Activated CD8-positive, alpha-beta memory T cell treated with anti-CD3 and anti-CD28 coated beads, Interleukin-2, amount 50 U/mL, for 1 hour (primary cell): ENCODE measurements around the gene SLC37A1.

Experiments used
- DNase-seq: peaks from one replicate; pipeline ENCODE4 v3.0.0-alpha.2; 2020; ENCODE audit errors: extremely low read depth

The SLC37A1 gene

DNA sequence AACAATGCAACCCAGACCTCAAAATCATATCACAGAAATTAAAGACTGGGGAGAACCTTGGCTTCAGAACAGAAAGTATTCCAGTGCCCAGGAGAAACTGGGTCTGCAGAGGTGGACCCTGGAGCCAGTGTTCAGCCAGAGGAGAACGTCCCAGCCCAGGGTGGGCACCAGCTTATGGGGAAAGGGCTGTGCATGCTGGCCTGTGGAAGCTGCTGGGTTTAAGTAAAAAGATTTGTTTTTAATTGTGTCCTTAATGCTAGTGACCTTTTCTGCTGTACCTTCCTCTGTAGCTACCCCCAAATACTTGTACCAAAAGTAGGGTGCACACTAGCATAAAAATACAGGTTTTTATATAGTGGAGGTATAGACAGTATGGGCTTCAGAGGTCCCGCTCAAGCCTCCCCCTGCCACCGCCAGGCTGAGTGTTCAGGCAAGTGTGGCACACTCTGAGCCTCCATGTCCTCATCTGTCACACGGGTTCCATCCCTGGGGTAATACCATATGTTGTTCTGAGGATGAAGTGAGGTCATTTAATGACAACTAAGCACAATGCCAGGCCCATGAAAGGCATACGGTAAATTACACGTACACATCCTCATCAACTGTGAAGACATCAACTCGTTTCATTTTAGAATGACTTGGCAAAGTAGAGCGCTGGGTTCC, 47.0 kb downstream of the SLC37A1 start:
- no peak for DNase-seq

- no peak for DNase-seq
These were observed 48.4 kb downstream of the SLC37A1 start for GRCh38 chr21:42561762-42562650.

DNA sequence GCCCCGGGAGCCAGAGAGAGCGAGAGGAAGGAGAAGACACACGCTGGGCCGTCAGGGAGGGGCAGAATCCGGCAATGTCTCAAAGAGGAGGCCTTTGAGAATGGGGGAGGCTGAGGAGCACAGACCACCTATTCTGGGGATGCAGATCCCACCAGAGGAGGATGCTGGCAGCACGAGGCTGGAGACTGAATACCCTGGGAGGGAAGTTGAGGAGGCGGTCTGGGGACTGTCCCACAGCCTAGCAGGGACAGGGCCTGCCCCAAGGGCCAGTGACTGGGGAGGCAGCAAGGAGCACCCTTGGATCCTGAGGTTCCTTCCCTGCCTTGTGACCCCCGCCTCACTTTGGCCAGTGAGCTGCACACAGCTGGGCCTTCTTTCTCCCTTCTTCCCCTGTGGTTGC, 49.2 kb downstream of the SLC37A1 start:
- no peak for DNase-seq

DNA sequence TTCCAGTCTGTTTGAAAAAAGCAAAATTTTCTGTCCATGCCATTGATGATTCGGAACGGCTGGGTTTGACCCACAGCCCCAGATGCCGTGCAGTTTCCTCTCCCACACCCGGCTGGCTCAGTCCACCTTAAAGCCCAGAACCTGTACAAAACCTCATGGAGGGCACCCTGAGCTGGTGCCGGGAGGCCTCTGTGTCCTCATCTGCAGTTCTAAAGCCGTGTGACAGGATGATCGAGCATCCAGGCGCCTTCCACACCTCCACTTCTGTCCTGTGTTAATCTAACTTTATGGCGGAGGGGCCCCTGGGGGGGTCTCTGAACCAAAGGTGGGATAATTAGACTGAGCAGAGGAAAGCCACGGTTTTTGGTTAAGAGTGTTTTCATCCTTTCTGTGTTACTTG, 49.6 kb downstream of the SLC37A1 start:
- DNase-seq = no peak

DNA sequence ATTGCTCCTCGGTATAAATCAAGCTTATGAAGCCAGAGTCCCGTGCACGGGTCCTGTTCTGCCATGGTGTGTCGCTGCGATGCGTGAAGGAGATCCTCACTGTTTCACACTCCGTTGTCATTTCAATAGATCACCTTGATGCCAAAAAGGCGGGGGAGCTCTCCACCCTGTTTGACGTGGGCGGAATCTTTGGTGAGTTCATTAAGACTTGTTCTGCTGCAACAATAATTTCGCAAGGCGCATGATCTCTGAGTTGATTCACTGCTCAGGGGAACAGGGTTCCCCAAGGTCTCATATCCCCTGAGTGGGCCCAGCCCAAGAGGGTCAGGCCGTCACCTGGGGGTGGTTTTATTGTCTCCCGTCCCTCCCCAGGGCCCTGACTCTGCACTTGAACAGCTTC, 50.0 kb downstream of the SLC37A1 start:
- DNase-seq = no peak

DNA sequence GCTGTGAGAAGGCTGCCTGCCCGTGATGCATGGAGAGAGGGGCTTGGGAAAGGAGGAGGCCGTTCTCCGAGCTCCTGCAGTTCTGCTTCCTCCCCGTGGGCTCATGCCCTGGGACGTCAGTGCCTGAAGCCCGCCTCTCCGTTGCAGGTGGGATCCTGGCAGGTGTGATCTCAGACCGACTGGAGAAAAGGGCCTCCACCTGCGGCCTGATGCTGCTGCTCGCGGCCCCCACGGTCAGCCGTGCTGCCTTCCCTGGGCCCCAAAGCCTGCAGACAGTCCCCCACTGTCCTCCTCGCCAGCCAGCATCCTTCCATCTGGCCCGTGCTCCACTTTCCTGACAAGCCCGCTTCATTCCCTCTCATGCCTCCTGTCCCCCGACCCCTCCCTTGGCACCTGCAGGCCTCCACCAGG, 50.9 kb downstream of the SLC37A1 start:
- DNase-seq = no peak

DNA sequence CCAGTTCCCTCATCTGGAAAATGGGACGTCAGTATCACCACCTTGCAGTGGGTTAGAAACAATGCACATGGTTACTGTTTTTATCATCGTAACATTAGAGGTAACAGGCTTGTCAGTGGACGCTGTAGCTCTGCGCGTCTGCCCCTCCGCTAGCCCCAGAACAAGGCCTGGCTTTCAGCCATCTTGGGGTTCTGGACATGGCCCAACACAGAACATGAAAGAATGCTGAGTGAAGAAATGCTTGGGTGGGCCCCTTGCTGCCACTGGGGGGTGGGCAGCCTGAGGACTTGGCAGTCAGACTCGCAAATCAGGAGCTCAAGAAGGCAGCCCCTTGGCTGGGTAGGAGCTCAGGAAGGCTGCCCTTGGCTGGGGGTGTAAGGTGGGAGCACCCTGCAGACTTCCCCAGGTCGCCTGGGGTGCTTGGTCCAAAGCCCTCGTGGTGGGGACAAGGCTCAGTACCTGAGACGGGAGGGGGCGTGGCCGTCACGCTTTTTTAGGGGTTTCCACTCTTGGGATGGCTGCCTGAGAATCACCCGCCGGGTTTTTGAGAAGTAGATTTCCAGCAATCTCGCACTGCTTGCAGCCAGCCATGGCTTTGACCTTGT, 51.7 kb downstream of the SLC37A1 start:
- DNase-seq = no peak

DNA sequence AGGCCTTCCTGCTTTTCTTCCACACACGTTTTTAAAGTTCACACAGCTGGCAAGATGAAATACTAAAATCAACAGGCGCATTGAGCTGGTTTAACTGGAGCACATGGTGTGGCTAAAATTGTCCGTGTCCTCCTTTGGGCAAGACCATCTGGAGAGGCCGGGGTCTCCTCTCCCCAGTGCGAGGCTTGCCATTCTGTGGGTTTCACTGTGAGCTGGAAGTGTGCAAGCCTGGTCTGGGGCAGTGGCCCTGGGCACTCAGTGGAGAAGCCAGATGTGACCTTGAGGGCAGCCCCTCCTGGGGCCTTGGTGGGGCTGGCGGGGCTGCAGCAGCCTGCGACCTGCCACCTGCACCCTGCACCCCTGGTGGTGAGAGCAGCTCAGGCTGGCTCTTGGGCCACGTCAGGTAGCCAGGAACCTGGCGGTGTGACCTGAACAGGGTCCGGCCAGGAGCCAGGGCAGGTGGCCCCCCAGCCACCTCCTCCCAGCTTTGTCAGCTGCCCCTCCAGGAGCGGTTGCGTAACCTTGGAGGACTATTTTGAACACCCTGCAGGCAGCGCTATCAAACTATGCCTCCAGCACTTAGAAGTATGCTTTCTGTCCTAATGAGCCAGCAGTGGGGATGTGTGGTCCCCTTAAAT, 52.4 kb downstream of the SLC37A1 start:
- no peak for DNase-seq

DNA sequence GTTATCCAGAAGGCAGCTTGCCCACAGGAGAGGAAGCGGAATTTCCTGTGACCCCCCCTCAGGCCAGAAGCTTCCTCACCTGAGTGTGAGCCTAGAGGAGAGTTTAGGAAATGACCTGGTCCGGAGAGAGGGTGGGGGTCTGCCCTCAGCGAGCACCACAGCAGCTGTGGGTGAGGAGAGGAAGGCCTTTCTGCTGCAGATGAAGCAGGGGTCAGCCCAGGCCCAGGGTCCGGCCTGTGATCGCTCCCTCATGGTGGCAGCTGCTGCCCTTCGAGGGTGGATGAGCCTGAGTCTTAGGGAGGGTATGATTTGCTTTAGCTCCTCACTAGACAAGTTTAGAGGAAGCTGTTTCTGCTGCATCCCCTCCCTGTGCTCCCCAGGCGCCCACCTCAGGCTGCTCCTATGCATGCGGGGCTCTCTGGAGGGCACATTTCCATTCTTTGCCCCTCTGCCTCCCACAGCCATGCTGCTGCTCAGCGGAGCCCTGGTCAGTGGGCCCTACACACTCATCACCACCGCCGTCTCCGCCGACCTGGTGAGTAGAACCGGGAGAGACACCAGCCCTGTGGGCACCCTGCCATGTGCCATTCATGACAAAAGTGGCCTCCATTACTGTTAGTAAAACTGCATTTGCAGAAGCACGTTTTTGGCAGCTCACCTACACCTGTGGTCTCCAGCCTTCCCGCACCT, 53.0 kb downstream of the SLC37A1 start:
- DNase-seq = no peak

GRCh38 chr21:42567214-42567555, 53.5 kb downstream of the SLC37A1 start:
- no peak for DNase-seq

DNA sequence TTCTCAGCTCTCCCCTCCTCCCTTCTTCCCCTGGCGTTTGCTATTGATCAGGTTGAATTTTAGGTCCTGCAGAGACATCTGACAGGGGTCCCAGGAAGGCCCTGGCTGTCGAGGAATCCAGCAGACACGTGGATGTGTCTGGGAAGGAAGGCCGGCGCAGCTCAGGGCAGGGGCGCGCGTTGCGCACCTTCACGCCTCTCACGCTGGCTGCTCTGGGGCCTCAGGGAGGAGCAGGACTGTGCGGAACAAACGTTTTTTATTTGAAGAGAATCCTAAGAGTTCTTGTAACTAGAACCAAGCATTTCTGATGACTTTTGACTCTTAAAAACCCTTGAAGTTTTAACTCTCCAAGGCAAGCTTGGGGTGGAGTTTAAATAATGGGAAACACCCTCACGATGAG, 54.2 kb downstream of the SLC37A1 start:
- no peak for DNase-seq

- DNase-seq = no peak
These were observed 54.7 kb downstream of the SLC37A1 start for GRCh38 chr21:42568376-42568775.

DNA sequence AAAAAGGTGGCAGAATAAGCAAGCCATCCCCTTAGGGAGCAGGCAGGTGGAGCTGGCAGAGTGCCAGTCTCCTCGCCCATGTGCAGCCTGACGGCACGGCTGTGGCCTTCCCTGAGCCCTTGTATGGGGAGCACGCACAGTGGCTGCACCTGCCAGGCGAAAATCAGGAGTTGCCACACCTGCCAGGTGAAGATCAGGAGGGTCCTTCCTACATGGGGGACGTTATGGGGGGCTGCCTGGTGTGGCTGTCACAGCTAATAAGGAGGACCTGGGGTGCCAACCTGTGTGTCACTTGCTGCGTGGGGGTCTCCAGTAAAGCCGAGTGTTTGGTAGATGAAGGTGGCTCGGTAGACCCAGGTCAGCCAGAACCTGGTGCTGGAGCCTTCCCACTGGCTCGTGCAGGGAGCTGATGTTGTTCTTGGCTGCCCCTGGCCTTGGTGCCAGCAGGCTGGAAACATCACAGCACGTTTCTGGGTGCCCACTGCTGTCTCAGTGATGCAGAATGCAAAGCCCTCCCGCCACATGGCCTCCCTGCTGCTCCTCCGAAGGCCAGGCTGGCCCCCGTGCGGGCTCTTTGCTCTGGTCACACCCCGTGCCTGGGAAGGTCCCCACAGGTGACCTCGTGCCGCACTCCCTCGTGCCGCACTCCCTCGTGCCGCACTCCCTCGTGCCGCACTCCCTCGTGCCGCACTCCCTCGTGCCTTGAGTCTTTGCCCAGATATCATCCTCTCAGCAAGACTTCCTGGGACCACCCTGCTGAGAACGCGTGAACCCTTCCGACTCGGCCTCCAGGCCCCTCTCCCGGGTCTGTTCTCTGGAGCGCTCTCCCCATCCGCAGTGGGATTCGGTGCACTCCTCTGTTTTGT, 55.4 kb downstream of the SLC37A1 start:
- DNase-seq = no peak

- no peak for DNase-seq
These were observed 56.2 kb downstream of the SLC37A1 start for GRCh38 chr21:42569732-42570301.

DNA sequence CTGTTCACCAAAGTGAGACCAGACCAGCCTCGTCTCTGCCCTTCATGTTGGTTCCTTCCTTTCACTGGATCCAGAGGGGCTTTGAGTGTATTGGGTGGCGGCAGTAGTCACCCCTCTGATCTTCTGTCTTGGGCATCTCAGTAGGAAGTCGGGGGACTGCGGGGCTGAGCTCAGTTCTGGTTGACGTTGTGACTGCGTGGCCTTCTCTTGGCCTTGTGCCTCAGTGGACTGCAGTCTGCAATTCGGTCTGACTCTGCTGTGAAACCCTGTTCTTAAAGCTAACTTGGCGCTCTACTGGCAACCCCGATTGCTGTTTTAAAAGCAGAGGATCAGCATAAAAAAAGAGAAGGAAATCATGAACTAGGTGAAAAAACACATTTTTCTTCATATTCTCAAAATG, 56.7 kb downstream of the SLC37A1 start:
- no peak for DNase-seq

DNA sequence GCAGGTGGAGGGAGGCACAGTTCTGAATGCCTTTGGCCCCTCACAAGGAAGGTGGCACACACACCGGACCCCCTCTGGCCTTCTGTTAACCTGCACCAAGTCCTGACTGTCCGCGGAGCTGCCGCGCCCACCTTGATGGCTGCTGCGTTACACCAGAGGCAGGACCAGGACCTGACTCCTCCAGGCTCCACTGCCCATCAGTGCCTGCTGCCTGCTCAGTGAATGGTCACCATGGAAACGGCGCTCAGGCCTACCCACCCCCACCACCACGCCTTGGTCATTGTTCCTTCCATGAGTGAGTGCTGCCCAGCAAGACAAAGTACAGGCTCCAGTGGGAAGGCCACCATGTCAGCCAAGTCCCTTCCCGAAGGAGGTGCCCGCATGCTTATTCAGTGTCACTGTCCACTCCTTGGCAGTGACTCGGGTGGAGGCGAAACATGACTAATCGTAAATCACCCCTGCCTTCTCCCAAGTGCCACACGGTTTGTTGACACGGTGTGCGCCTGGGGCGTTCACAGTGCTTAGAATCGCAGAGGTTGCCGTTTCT, 57.3 kb downstream of the SLC37A1 start:
- DNase-seq = no peak

GRCh38 chr21:42571391-42572150, 57.9 kb downstream of the SLC37A1 start:
- DNase-seq = no peak

- DNase-seq = no peak
These were observed 59.3 kb downstream of the SLC37A1 start for GRCh38 chr21:42572906-42573495.
